Measurements from ENCODE around the gene MEIG1.
"Not testable (repeated sequence)": the region's sequence is repeated elsewhere in the genome, so short reads cannot be mapped to it uniquely, and the experiment has no call there.

Gene MEIG1

GRCh38 chr10:14958872-14959220 is 342 bp upstream of the MEIG1 start:
- DNase-seq: no peak

GRCh38 chr10:14967897-14968296 is 8.7 kb downstream of the MEIG1 start:
- no peak for DNase-seq

GRCh38 chr10:14971867-14972448 is 12.8 kb downstream of the MEIG1 start:
- no peak for DNase-seq

GRCh38 chr10:14974153-14974998 is 15.2 kb downstream of the MEIG1 start:
- not testable (repeated sequence) for DNase-seq

- no peak for DNase-seq
These were observed 16.6 kb downstream of the MEIG1 start for GRCh38 chr10:14975672-14976273.

- DNase-seq: no peak
These were observed 23.6 kb downstream of the MEIG1 start for GRCh38 chr10:14982744-14983143.

GRCh38 chr10:14989552-14989951 is 30.4 kb downstream of the MEIG1 start:
- DNase-seq: not testable (repeated sequence)

GRCh38 chr10:14991035-14991749 is 32.0 kb downstream of the MEIG1 start:
- DNase-seq: not testable (repeated sequence)

GRCh38 chr10:14992336-14992735 is 33.1 kb downstream of the MEIG1 start:
- DNase-seq: not testable (repeated sequence)

GRCh38 chr10:14993500-14994455 is 34.6 kb downstream of the MEIG1 start:
- not testable (repeated sequence) for DNase-seq

GRCh38 chr10:14995964-14996565 is 36.9 kb downstream of the MEIG1 start:
- DNase-seq: no peak

- DNase-seq: not testable (repeated sequence)
These were observed 54.3 kb downstream of the MEIG1 start for GRCh38 chr10:15013530-15013929.

- no peak for DNase-seq
These were observed 56.3 kb downstream of the MEIG1 start for GRCh38 chr10:15015451-15015850.

GRCh38 chr10:15020966-15021365 is 61.8 kb downstream of the MEIG1 start:
- not testable (repeated sequence) for DNase-seq
